ENCODE results near the gene NOC4L.
"Not testable (repeated sequence)": the region's sequence is repeated elsewhere in the genome, so short reads cannot be mapped to it uniquely, and the experiment has no call there.

The NOC4L gene

DNA sequence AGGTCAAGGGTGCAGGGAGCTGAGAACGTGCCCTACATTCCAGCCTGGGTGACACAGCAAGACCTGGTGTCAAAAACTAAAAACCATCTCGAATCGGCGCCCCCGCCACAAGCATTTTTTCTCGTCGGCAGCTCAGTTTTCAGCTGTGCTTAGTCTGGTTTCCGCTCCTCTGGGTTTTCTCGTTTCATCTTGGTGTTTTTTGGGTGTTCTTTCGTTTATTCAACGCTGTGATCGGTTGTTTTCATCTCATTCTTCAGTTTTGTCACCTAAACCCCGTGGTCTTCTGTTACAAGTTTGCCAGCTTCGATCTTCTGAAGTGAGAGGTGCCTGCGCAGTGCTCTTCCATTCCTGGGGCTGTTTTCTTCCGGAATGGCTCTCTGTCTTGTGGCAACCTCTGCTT, 41.4 kb downstream of the NOC4L start:
- no peak for FAIRE-seq

DNA sequence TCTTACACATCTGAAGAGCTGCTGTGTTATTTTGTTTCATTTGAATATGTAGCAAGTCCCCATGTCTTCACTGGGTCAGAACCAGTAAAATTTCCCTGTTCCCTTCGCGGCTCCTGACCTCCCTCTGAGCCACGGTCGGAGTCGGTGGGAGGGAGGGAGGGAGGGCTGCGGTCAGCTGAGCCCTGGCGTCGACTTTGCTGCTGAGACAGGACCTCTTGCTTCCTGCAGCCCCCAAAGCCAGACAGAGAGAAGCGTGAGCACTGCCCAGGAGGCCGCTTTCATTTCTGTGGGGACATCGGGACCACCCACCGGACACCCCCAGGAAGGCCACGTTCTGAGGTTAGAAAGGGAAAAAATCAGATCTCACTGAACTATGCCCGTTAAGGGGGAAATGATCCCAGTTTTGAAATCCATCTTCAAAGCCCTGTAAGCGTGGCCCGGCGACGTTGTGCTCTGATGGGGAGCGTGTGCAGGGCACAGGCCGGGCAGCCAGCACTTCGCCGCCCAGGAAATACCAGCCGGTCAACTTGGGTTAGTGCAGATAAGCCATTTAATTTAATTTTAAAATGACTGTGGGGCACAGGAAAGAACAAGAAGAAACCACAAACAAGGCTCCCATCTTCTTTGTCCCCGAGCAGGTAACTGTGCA, 42.1 kb downstream of the NOC4L start:
- FAIRE-seq, result no peak

DNA sequence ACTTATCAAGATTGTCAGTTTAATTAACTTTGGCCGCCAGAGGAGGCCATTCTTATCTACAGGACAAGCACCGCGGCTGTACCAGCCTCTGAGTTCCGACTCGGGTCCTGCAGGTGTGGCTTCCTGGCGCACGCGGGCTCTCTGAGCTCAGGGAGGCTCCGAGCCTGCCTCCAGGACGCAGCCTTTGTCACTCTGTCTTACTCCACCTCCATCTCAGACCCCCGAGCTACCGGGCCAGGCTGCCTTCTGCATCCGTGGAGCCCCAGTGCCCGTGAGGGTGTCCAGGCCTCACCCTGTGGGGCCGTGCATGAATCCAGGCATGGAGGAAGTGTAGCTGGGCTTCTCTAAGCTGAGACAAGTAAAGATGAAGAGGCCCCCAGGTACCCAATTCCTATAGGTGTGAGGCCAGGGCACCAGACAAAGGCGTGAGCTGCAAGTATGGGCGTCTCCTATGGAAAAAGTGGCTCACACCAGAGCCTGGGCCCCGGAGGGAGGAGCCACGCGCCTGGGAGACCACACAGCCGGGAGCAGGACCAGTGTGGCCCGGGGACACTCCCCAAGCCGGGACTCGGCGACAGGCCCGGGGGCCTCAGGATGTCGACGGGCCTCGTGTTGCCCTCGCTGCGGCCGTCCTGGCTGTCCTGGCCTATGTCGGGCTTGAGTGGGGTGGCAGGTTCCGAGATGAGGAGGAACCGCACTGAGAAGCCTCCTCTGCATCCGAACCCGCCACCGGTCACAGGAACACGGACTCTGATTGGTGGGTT, 42.8 kb downstream of the NOC4L start:
- FAIRE-seq, result no peak

DNA sequence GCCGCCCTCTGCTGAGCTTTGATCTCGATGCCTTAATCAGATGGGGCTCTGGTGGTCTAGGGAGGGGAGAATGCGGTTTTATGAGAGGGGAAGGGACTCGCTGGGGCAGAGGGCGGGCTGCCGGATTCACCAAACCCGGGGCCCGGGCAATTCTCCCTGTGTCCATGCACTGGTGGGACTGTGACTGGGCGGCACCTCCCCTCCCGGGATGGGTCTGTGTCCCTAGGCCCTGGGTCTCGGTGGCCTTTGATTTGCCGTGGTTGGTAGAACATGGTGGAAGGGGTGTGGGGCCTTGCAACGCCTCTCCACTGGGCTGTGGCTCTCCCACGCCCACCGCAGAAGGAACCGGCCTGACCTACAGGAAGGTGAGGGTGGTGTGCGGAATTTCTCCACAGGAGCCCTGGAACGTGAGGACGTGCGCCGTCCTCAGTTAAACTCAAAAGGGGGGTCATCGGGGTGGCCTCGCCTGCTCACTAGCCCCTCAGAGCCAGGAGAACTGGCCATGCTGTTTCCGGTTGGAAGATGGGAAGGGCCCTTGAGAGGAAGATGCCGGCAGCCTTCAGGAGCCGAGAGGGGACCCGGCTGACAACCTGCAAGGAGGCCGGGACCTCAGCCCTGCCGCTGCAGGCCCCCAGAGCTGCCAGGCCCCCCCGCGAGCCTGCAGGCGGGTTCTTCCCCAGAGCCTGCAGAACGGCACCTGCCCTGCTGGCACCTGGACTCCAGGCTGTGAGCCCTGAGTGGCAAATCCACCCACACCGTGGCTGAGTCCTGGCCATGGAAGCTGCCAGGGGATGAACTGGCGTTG, 43.6 kb downstream of the NOC4L start:
- no peak for FAIRE-seq

DNA sequence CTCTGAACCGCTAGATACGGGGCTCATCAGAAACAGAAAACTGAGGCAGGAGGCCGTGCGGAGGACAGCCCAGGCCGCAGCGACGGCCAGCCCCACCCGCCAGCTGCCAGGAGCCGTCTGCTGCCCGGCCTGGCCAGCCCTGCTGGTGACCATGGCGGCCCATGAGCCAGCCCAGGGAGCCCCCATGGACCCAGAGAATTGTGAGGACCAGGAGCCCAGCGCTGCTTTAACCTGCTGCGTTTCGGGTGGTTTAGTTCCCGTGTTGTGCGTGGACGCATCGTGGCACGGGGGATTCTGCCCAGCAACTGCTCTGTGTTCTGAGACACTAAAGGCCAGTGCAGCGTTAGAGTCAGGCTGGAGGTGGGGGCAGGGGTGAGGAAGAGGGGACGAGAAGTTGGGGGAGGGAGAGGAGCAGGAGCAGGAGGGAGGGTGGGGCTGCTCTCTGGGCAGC, 44.2 kb downstream of the NOC4L start:
- no peak for FAIRE-seq

DNA sequence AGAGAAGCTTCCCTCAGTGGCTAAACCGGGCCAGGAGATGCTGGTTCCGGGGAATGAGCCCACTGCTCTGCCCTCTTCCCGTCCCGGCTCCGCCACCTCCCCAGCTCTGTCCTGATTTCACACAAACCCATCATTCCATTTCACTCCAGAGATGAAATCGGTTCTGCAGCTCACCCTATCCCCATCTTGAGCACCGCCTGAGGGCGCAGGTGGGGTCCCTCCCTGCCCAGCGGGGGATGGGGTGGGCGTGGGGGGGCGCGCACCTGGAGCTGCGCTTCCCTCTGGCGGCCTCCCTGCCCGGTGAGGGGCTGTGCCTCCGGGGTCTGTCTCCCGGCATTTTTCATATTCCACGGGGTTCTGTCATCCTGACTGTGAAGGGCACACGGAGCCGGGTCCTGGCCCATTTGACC, 44.7 kb downstream of the NOC4L start:
- no peak for FAIRE-seq

DNA sequence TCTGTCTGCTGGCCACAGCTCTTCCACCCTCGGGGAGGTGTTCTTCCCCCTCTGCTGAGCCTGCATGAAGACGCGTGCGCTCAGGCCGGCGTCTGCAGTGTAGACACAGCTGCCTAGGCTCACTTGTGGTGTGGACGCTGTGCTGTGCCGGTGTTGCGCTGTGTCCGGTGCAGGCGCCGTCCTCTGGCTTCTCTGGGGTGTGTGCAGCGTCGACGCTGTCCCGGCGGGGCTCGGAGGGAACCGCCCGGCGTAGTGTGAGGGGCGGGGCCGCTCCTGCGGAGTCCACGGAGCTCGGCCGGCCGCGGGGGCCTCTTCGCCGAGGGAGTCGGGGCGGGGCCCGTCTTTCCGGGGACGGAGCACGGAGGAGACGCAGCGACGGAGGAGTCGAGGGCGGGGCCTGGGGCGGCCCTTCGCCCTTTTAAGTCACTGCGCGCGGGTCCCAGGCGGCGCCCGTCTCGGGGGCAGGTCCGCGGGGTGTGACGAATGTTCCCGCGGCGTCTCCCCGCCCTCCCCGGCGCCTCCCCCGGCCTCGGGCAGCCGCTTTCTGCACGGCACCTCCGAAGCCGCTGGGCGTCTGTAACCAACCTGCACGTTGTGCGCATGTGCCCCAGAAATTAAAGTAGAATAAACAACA, 45.2 kb downstream of the NOC4L start:
- no peak for FAIRE-seq

DNA sequence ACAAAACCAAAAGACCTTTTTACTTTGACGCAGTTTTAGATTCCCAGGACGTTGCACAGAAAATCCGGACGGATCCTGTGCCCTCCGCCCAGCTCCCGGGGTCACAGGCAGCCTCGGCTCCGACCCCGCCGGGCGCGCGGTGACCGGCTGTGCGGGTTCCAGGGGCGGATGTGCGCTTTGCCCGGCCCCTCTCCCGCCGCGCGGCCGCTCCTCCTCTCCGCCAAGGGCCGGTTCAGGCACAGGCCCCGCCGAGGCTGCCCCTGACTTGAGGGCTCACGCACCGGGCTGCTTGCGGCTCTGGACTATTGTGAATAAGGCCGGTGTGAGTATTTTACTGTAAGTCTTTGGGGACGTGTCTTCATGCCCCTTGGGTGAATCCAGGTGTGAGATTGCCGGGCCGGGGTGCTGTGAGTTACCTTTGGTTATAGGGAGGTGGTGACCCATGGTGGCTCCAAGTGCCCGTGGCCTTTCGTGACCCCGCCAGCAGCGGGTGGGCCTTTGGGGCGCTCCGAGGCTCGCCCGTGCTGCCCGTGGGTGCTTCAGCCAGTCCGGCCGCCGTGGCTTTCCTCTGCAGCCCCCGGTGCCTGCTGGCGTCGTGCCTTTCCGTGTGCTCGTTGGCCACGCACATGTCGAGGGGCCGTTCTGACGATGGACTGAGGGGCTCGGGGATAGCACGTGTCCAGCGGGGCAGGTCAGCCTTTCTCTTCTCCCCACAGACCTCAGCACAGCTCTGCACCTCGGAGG, 45.9 kb downstream of the NOC4L start:
- FAIRE-seq, result no peak

DNA sequence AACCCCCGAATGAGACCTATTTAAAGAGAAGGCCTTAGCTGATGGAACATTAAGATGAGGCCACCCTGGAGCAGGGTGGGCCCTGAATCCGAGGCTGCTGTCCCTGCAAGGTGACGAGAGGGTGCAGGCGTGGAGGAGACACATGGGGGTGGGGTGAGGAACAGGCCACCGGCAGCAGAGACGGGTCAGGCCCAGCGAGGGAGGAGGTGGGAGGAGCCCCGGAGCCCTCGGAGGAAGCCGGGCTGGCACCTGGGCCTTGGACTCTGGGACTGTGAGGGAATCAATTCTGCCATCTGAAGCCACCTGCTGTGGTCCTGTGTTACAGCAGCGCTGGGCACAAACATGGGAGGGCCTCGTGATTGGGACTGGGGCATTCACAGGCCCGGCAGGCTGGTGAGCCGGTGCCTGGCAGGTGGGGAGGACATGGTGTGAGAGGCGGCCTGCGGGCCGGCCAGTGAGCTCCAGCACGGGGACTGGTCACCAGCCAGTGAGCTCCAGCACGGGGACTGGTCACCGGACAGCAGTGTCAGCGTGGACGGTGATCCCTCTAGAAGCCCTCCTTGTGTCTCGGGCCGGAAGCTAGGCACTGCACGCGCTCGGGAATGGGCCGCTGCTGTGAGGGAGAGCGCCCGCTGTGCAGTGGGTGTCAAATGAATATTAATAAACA, 46.7 kb downstream of the NOC4L start:
- no peak for FAIRE-seq

DNA sequence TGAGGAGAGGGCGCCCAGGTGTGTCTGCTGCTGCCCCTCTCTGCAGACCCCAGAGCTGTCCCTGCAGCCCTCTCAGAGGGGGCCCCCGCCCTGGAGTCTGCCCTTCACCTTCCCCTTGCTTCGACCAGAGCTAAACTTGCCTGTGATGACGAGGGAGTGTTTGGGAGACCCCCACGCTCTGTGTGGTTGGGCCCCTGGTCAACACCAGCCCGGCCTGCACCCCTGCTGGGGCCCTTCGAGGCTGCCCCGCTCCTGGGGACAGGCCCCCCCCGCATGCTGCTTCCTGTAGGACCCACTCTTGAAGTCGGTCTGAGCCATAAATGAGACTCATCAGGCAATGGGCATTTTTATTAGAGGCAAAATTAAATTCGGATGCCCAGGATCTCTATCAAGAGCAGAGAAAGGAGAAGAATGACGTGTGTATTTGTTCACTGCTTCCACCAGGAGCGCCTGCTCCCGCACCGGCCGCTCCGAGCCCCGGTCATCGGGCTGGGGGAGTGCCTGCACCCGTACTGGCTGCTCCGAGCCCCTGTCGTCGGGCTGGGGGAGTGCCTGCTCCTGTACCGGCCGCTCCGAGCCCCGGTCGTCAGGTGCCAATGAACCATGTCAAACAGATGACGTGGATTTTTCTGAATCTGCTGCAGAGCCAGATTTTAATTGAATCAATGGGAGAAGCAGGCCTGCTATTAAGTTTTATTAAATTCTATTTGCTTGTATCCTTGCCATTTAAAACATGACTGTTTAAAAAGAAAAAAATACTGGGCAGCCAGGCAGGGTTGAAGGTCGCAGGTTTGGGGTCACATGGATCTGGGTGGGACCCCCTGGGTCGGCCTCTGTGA, 47.7 kb downstream of the NOC4L start:
- no peak for FAIRE-seq

DNA sequence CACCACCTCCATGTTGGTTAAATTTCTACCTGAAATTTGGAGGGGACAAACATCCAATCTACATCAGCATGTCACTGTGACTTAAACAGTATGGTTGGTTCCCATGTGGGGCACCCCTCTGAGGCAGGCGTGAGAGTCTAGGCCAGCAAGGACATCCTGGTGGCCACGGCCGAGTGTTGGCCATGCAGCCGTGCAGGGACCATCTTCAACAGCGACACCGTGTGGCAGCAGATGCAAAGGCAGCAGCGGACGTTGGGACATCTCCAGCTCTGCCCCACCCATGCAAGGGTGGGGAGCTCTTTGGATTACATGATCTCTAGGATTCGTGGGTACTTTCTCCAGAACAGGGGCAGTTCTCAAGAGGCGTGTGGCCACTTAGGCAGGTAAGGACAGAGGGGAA, 49.8 kb downstream of the NOC4L start:
- no peak for FAIRE-seq

DNA sequence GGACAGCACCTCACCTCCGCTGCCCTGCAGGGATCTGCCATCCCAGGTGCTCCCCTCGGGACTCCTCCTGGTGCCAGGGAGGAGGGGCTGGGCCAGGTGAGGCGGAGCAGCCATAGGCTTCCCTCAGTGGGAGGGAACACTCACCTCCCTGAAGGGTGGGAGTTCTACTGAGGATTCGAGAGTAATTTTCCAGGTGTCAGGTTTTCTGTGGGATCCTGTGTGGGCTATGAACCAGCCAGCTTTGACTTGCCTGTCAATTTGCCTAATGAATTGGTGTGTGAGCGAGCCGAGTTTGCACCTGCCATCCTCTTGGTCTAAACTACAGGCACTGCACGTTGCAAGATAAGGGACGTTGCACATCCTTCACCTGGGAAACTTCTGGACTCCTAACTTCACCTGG, 50.3 kb downstream of the NOC4L start:
- no peak for FAIRE-seq

DNA sequence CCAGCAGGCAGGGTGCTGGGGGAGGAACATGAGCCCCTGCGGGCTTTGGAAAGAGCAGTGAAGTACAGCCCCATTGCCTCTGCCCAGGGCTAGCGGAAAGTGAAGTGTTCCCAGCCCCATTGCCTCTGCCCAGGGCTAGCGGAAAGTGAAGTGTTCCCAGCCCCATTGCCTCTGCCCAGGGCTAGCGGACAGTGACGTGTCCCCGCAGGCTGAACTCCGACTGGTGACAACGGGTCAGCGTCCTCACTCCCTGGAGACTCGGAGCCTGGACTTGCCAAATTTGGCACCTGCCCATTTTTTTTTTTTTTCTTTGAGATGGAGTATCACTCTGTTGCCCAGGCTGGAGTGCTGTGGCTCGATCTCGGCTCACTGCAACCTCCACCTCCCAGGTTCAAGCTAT, 51.0 kb downstream of the NOC4L start:
- not testable (repeated sequence) for FAIRE-seq

DNA sequence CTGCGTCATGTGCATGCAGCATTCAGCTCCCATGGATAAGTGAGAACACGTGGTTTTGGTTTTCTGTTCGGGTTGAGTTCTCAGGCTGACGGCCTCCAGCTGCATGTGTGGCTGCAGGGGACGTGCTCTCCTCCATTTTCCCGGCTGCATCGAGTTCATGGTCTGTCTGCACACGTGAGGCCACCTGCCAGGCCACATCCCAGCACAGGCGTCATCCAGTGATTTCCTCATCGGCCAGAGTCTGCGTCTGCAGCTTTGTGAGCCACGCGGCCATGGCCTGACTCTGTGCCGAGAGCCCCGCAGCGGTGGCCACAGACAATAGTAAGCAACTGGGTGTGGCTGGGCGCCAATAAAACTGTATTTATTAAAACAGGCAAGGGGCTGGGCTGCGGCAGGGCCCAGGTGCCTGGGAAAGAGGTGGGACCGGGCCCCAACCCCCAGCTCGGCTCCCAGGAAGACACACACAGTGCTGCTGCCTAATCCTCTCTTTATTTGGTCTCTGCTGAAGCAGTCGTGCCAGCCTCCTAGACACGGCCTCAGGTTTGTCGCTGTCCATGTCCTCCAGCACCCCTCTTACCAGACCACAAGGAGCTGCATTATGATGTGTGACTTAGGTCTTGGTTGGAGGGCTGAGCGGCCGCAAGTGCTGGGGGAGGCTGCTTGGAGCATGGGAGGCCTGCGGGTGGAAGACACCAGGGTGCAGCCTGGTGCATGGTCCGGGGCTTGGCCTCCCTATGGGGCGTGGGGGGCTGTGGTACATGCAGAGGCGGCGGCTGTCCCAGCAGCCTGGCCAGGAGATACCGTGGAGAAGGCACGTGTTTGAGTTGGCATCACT, 52.0 kb downstream of the NOC4L start:
- no peak for FAIRE-seq

DNA sequence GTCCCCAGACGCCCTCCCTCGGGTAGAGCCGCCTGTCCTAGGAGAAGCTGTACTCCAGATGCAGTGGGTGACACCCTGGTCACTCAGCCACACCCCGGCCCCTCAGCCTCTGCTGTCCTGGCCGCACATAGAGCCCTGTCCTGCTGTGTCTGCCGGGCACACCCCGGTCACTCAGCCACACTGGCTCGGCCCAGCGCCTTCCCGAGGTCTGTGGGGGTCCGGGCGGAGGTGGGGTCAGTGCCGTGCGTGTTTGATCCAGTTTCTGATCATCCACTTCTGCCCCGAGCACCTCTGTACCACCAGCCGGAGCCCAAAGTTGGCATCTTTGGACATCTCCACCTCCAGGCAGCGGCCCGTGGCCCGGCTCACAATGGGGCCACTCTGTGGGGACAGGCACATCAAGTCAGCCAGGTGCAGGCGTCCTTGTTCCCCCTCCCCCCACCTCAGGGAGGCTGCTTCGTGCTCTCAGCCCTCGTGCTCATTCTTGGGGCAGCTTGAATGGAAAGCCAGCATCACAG, 52.7 kb downstream of the NOC4L start:
- FAIRE-seq, result no peak

DNA sequence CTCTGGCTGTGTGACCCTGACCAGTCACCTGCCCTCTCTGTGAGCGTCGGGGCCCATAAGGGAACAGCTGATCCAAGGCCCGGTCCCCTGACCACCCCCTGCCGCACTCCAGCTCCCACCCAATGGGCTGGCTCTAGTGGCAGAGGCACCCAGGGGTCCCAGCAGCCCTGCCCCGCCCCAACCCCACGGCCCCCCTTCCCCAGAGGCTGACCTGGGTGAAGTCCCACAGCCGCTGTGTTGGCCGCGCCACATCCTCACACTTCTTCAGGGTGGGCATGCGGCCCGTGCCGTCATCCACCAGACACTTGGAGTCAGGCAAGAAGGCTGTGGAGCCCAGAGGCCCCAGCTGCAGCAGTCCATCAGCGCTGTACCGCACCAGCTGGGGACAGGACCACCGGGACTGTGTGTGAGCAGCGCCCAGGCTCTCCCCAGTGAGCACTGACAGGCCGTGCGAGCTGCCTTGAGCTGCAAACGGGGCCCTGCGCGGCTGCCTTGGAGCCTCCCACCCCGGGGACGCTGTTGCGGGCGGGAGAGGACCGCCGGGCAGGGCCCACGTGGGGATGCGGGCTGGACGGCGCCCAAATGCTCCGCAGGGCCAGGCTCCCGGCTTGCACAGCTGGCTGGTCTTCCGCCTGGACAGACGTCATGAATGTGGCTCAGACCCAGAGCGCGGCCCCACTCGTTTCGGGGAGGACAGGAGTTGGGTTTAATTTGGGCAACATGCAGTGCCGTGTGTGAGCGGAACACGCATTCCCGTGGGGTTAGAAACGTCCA, 53.5 kb downstream of the NOC4L start:
- no peak for FAIRE-seq

DNA sequence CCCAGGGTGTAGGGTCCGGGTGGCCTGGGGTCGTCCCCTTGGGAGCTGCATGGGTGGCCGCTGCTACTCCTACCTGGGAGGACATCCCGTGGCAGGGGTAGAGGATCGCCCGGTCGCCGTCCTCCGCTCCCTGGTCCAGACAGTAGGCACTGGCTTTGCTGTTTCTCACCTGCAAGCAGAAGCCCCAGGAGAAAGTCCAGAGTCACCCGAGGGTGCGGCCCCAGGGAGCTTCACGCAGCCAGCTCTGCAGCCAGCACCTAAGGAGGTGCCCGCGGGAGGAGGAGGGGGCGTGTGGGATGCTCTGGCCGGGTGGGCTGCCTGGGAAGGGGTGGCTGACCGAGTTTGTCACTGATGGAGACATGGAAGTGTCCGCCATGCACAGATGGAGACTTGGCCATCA, 54.8 kb downstream of the NOC4L start:
- no peak for FAIRE-seq

DNA sequence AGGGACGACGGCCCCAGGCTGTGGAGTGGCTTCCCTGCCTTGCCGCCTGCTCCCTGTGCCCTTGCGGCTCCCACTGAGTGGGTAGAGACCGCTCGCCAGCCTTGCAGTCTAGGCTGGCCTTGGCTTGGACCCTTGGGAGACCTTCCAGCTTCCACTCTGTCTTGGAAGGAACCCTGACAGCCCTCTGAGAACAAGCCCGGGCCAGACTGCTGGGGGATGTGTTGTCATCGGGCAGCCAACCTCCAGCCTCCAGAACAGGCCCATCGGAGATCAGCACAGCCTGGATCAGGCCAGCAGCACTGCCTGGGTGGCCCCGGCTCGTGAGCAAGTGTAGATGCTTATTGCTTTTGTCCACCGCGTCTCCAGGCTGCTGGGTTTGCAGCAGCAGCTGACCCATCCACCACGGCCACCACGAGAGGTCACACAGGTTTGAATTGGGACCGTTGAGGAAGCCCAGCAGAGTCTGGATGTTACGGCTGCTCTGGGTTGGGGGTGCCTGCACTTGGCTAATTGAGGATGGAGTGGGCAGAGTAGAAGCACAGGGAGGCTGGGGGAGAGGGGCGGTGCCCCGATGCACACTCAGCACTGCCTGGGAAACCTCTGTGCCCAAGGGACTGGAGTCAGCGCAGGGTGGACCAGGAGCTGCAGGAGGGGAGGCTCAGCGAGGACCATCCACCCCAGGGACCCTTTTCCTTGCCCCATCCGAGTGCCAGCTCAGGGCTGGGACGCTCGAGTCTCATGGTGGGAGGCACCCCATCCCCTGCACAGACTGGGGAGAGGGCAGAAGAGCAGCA, 55.5 kb downstream of the NOC4L start:
- no peak for FAIRE-seq

All from colon (tissue), 2 donors.